Measurements from ENCODE around the gene SRD5A2. TPM values are rescaled to one million over a fixed set of nuclear protein-coding genes. Genes with fewer than 3 reads are reported as not detected.
"Not testable (repeated sequence)": the region's sequence is repeated elsewhere in the genome, so short reads cannot be mapped to it uniquely, and the experiment has no call there.

Gene SRD5A2
- total RNA-seq, 1 donor from 2014 or later = not detected

GRCh38 chr2:31489339-31489738, 91.4 kb downstream of the SRD5A2 start:
- not testable (repeated sequence) for H3K27ac Mint-ChIP-seq; H3K4me1 Mint-ChIP-seq (ENCODE audit: unreplicated experiment); H3K36me3 Mint-ChIP-seq; H3K27me3 Mint-ChIP-seq; DNase-seq (ENCODE audit: extremely low spot score, unreplicated experiment); H3K4me3 Mint-ChIP-seq; H3K9me3 Mint-ChIP-seq
- TF ChIP-seq CTCF (conservative IDR thresholded peaks at IDR 0.05) = peak; percentile 16

GRCh38 chr2:31483246-31483645, 97.5 kb downstream of the SRD5A2 start:
- Mint-ChIP-seq H3K27ac (no peak overlapping the region), H3K4me3 (no peak overlapping the region), H3K27me3 (peaks cover 6% of the 10 kb centered on the region), H3K4me1 (ENCODE audit: unreplicated experiment) (no peaks in the 10 kb centered on the region), H3K36me3 (no peaks in the 10 kb centered on the region), H3K9me3 (no peaks in the 10 kb centered on the region)
- no peak for DNase-seq (ENCODE audit: extremely low spot score, unreplicated experiment)
- no peak for TF ChIP-seq CTCF (conservative IDR thresholded peaks at IDR 0.05)

GRCh38 chr2:31476511-31477180, 104.1 kb downstream of the SRD5A2 start:
- DNase-seq (ENCODE audit: extremely low spot score, unreplicated experiment) = no peak
- Mint-ChIP-seq H3K27ac (no peak overlapping the region), H3K36me3 (no peaks in the 10 kb centered on the region), H3K4me1 (ENCODE audit: unreplicated experiment) (peaks cover 3% of the 10 kb centered on the region), H3K4me3 (no peak overlapping the region), H3K9me3 (no peaks in the 10 kb centered on the region), H3K27me3 (peaks cover 28% of the 10 kb centered on the region)
- TF ChIP-seq CTCF (conservative IDR thresholded peaks at IDR 0.05) = no peak

GRCh38 chr2:31475692-31476091, 105.0 kb downstream of the SRD5A2 start:
- Mint-ChIP-seq H3K36me3 (no peaks in the 10 kb centered on the region), H3K4me3 (no peak overlapping the region), H3K9me3 (no peaks in the 10 kb centered on the region), H3K27me3 (peaks cover 25% of the 10 kb centered on the region), H3K4me1 (ENCODE audit: unreplicated experiment) (peaks cover 3% of the 10 kb centered on the region), H3K27ac (no peak overlapping the region)
- no peak for DNase-seq (ENCODE audit: extremely low spot score, unreplicated experiment)
- TF ChIP-seq CTCF (conservative IDR thresholded peaks at IDR 0.05) = no peak

GRCh38 chr2:31474296-31474695, 106.4 kb downstream of the SRD5A2 start:
- no peak for DNase-seq (ENCODE audit: extremely low spot score, unreplicated experiment)
- no peak for TF ChIP-seq CTCF (conservative IDR thresholded peaks at IDR 0.05)
- H3K36me3 Mint-ChIP-seq = no peaks in the 10 kb centered on the region
- peaks cover 3% of the 10 kb centered on the region for H3K4me1 Mint-ChIP-seq (ENCODE audit: unreplicated experiment)
- no peaks in the 10 kb centered on the region for H3K9me3 Mint-ChIP-seq
- H3K27me3 Mint-ChIP-seq = peaks cover 22% of the 10 kb centered on the region
- no peak overlapping the region for H3K4me3 Mint-ChIP-seq
- H3K27ac Mint-ChIP-seq = no peak overlapping the region

Other genes starting within 250 kb of the SRD5A2 start
- gene XDH, start 166.2 kb downstream of the SRD5A2 start, total RNA-seq (ENCODE audit: low replicate concordance) = 2.5 and 7.7 TPM in 2 replicates